ENCODE results near the gene GJD4.

DNA sequence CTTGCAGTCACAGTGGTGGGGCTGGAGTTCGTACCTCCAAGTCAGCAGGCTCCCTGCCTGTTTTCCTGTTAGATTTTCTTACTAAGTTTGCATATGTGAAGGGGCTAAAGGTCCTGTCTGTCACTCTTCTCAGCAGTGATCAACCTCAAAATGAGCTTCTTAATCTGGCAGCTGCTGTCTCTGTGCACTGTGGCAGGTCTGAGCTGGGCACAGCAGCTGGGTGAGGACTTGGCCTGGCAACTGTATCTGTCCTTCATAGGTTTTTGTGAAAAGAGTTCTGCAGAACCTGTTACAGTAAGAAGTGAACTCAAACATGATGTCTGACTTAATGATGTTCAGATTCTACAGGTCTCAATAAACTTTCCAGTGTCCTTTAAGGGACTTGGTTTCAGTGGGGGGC is 31.3 kb upstream of the GJD4 start:
- TF ChIP-seq, protein P1, sequence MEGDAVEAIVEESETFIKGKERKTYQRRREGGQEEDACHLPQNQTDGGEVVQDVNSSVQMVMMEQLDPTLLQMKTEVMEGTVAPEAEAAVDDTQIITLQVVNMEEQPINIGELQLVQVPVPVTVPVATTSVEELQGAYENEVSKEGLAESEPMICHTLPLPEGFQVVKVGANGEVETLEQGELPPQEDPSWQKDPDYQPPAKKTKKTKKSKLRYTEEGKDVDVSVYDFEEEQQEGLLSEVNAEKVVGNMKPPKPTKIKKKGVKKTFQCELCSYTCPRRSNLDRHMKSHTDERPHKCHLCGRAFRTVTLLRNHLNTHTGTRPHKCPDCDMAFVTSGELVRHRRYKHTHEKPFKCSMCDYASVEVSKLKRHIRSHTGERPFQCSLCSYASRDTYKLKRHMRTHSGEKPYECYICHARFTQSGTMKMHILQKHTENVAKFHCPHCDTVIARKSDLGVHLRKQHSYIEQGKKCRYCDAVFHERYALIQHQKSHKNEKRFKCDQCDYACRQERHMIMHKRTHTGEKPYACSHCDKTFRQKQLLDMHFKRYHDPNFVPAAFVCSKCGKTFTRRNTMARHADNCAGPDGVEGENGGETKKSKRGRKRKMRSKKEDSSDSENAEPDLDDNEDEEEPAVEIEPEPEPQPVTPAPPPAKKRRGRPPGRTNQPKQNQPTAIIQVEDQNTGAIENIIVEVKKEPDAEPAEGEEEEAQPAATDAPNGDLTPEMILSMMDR (conservative IDR thresholded peaks at IDR 0.05; ENCODE audit: low read depth, low read length): no peak
- TF ChIP-seq EZH2 (IDR thresholded peaks at IDR 0.05; ENCODE audit: low read length, unreplicated experiment): no peak
